WTC11 (cell line): Measurements from ENCODE around the gene COX14.

Source experiments
- ESRRA ChIP-seq: sonication (generic); formaldehyde crosslinking; IDR thresholded peaks from 2 replicates; pipeline ENCODE4 v1.8.1; 2022; ENCODE audit warnings: mild to moderate bottlenecking, missing genetic modification reagents, borderline replicate concordance
- ETV6 ChIP-seq: sonication (generic); formaldehyde crosslinking; IDR thresholded peaks from 2 replicates; pipeline ENCODE4 v1.8.1; 2022; ENCODE audit warnings: mild to moderate bottlenecking, missing genetic modification reagents
- FOXJ3 ChIP-seq: sonication (generic); formaldehyde crosslinking; IDR thresholded peaks from 2 replicates; pipeline ENCODE4 v1.9.0; 2021; ENCODE audit warnings: missing genetic modification reagents, mild to moderate bottlenecking, borderline replicate concordance
- MYBL2 ChIP-seq: sonication (generic); formaldehyde crosslinking; IDR thresholded peaks from 2 replicates; pipeline ENCODE4 v1.8.1; 2023; ENCODE audit warnings: mild to moderate bottlenecking, moderate library complexity, missing genetic modification reagents
- NFE2L1 ChIP-seq: sonication (generic); formaldehyde crosslinking; IDR thresholded peaks from 2 replicates; pipeline ENCODE4 v1.8.1; 2023; ENCODE audit warnings: missing genetic modification reagents
- SP1 ChIP-seq: sonication (generic); formaldehyde crosslinking; conservative IDR thresholded peaks from 2 replicates; pipeline ENCODE4 v1.8.1; 2022; ENCODE audit warnings: missing genetic modification reagents
- TF ChIP-seq, protein P1 (sequence below): sonication (generic); formaldehyde crosslinking; conservative IDR thresholded peaks from 2 replicates; pipeline ENCODE4 v1.8.1; 2023; ENCODE audit warnings: mild to moderate bottlenecking, low read depth, missing genetic modification reagents, moderate library complexity
- TF ChIP-seq, protein P2 (sequence below): fragments of 200-600 bp; IDR thresholded peaks from 2 replicates; pipeline ENCODE4 v1.8.0; 2022; ENCODE audit warnings: antibody characterized with exemption
- TF ChIP-seq, protein P3 (sequence below): sonication (generic); formaldehyde crosslinking; IDR thresholded peaks from 2 replicates; pipeline ENCODE4 v1.8.0; 2022; ENCODE audit warnings: mild to moderate bottlenecking, missing genetic modification reagents
- TF ChIP-seq, protein P4 (sequence below): sonication (generic); formaldehyde crosslinking; IDR thresholded peaks from 2 replicates; pipeline ENCODE4 v1.8.1; 2023; ENCODE audit warnings: mild to moderate bottlenecking, missing genetic modification reagents

DNA sequence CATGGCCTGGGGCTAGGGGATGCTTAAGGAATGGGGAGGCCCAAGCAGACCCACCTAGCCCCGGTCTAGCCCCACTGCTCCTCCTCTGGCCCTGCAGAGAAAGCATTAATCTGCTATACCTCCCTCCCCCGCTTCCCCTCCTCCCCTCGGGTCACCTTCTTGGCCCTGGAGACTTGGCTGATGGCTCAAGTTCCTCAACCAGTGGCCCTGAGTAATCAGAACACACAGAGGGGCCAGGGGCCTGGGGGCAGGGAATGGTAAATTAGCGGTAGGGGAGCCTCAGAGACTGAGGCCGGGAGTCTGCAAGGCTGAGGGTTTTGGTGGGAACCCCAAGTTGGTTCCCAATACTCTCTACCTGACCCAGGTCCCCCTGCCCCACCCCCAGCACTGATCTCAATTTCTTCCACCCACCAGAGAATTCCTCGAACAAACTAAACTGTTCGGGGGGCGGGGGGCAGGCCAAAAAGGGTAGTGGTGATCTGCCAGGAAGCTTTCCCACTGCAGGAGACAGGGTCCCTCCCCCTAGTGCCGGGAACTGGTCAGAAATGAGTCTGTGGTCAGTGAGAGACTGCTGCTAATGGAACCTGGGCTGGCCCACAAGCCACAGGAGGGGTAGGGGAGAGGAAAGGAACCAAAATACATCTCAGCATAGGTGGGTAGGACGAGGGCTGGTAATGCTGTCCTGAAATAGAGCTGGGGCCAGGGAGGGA lies 39.7 kb upstream of the COX14 start:
- TF ChIP-seq, protein P1, sequence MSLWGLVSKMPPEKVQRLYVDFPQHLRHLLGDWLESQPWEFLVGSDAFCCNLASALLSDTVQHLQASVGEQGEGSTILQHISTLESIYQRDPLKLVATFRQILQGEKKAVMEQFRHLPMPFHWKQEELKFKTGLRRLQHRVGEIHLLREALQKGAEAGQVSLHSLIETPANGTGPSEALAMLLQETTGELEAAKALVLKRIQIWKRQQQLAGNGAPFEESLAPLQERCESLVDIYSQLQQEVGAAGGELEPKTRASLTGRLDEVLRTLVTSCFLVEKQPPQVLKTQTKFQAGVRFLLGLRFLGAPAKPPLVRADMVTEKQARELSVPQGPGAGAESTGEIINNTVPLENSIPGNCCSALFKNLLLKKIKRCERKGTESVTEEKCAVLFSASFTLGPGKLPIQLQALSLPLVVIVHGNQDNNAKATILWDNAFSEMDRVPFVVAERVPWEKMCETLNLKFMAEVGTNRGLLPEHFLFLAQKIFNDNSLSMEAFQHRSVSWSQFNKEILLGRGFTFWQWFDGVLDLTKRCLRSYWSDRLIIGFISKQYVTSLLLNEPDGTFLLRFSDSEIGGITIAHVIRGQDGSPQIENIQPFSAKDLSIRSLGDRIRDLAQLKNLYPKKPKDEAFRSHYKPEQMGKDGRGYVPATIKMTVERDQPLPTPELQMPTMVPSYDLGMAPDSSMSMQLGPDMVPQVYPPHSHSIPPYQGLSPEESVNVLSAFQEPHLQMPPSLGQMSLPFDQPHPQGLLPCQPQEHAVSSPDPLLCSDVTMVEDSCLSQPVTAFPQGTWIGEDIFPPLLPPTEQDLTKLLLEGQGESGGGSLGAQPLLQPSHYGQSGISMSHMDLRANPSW: no peak
- TF ChIP-seq, protein P2, sequence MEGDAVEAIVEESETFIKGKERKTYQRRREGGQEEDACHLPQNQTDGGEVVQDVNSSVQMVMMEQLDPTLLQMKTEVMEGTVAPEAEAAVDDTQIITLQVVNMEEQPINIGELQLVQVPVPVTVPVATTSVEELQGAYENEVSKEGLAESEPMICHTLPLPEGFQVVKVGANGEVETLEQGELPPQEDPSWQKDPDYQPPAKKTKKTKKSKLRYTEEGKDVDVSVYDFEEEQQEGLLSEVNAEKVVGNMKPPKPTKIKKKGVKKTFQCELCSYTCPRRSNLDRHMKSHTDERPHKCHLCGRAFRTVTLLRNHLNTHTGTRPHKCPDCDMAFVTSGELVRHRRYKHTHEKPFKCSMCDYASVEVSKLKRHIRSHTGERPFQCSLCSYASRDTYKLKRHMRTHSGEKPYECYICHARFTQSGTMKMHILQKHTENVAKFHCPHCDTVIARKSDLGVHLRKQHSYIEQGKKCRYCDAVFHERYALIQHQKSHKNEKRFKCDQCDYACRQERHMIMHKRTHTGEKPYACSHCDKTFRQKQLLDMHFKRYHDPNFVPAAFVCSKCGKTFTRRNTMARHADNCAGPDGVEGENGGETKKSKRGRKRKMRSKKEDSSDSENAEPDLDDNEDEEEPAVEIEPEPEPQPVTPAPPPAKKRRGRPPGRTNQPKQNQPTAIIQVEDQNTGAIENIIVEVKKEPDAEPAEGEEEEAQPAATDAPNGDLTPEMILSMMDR: no peak
- TF ChIP-seq MYBL2 (no peak), ETV6 (CRISPR knock-in tag) (no peak), NFE2L1 (CRISPR knock-in tag) (no peak), ESRRA (CRISPR knock-in tag) (no peak), SP1 (CRISPR knock-in tag) (no peak), FOXJ3 (CRISPR knock-in tag) (no peak)
- TF ChIP-seq, protein P3, sequence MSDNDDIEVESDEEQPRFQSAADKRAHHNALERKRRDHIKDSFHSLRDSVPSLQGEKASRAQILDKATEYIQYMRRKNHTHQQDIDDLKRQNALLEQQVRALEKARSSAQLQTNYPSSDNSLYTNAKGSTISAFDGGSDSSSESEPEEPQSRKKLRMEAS (CRISPR knock-in tag): no peak
- TF ChIP-seq, protein P4, sequence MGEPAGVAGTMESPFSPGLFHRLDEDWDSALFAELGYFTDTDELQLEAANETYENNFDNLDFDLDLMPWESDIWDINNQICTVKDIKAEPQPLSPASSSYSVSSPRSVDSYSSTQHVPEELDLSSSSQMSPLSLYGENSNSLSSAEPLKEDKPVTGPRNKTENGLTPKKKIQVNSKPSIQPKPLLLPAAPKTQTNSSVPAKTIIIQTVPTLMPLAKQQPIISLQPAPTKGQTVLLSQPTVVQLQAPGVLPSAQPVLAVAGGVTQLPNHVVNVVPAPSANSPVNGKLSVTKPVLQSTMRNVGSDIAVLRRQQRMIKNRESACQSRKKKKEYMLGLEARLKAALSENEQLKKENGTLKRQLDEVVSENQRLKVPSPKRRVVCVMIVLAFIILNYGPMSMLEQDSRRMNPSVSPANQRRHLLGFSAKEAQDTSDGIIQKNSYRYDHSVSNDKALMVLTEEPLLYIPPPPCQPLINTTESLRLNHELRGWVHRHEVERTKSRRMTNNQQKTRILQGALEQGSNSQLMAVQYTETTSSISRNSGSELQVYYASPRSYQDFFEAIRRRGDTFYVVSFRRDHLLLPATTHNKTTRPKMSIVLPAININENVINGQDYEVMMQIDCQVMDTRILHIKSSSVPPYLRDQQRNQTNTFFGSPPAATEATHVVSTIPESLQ (CRISPR knock-in tag): no peak
